GM19395 (cell line): ENCODE measurements around the gene ITK.
"Not testable (repeated sequence)": the region's sequence is repeated elsewhere in the genome, so short reads cannot be mapped to it uniquely, and the experiment has no call there.

Experiments used
- ATAC-seq: cut with Tn5 transposase; IDR thresholded peaks from one replicate; pipeline ENCODE4 v1.9.1; 2021; ENCODE audit warnings: mild to moderate bottlenecking, moderate library complexity; ENCODE audit not compliant: unreplicated experiment

Gene ITK

GRCh38 chr5:157244704-157245103 lies 64.1 kb downstream of the ITK start:
- ATAC-seq: not testable (repeated sequence)

GRCh38 chr5:157245476-157245875 lies 64.8 kb downstream of the ITK start:
- no peak for ATAC-seq

GRCh38 chr5:157245886-157246285 lies 65.2 kb downstream of the ITK start:
- ATAC-seq: no peak

GRCh38 chr5:157247267-157247666 lies 66.6 kb downstream of the ITK start:
- ATAC-seq: no peak

GRCh38 chr5:157248821-157249470 lies 68.3 kb downstream of the ITK start:
- no peak for ATAC-seq

- peak; percentile 97 for ATAC-seq
These were observed 72.2 kb downstream of the ITK start for GRCh38 chr5:157252711-157253465.

- ATAC-seq: peak; percentile 64
These were observed 72.9 kb downstream of the ITK start for GRCh38 chr5:157253547-157253946.

GRCh38 chr5:157258450-157258849 lies 77.8 kb downstream of the ITK start:
- no peak for ATAC-seq

GRCh38 chr5:157259699-157260098 lies 79.1 kb downstream of the ITK start:
- no peak for ATAC-seq

GRCh38 chr5:157263496-157264090 lies 83.0 kb downstream of the ITK start:
- no peak for ATAC-seq

GRCh38 chr5:157265714-157266285 lies 85.2 kb downstream of the ITK start, which contains the start of gene CYFIP2:
TSS of gene CYFIP2 (plus strand) at chr5:157266123. CDS start at chr5:157285362, 19,239 bp downstream.
- ATAC-seq: peak; percentile 79

GRCh38 chr5:157266286-157267007 lies 85.8 kb downstream of the ITK start:
- peak; percentile 51 for ATAC-seq

- no peak for ATAC-seq
These were observed 86.4 kb downstream of the ITK start for GRCh38 chr5:157267025-157267424.

GRCh38 chr5:157267761-157268480 lies 87.3 kb downstream of the ITK start:
- ATAC-seq: no peak

- ATAC-seq: no peak
These were observed 88.6 kb downstream of the ITK start for GRCh38 chr5:157269165-157269671.

GRCh38 chr5:157269761-157270272 lies 89.2 kb downstream of the ITK start:
- ATAC-seq: no peak

GRCh38 chr5:157270771-157271170 lies 90.1 kb downstream of the ITK start:
- ATAC-seq: no peak

- peak; percentile 85 for ATAC-seq
These were observed 91.2 kb downstream of the ITK start for GRCh38 chr5:157271740-157272271.

GRCh38 chr5:157273131-157273556 lies 92.5 kb downstream of the ITK start:
- ATAC-seq: peak; percentile 59

GRCh38 chr5:157275403-157275802 lies 94.8 kb downstream of the ITK start:
- ATAC-seq: no peak
